CD4-positive, alpha-beta T cell treated with Interleukin-1 beta for 1 hour (primary cell): ENCODE measurements around the gene ASB9.
"Not testable (repeated sequence)": the region's sequence is repeated elsewhere in the genome, so short reads cannot be mapped to it uniquely, and the experiment has no call there.

ENCODE experiments used
- DNase-seq, 2 donors: peaks; one replicate each; pipeline ENCODE4 v3.0.0-alpha.2; 2020 to 2022

Gene ASB9

GRCh38 chrX:15240414-15240813, 29.5 kb downstream of the ASB9 start:
- no peak for DNase-seq

- DNase-seq: no peak
These were observed 33.7 kb downstream of the ASB9 start for GRCh38 chrX:15236146-15236545.

- no peak for DNase-seq
These were observed 34.9 kb downstream of the ASB9 start for GRCh38 chrX:15235001-15235400.

GRCh38 chrX:15233416-15234015, 36.4 kb downstream of the ASB9 start:
- DNase-seq: no peak

- no peak for DNase-seq
These were observed 45.1 kb downstream of the ASB9 start for GRCh38 chrX:15224747-15225146.

GRCh38 chrX:15221321-15221720, 48.6 kb downstream of the ASB9 start:
- no peak for DNase-seq

GRCh38 chrX:15217161-15217560, 52.7 kb downstream of the ASB9 start:
- DNase-seq: no peak

- no peak for DNase-seq
These were observed 53.6 kb downstream of the ASB9 start for GRCh38 chrX:15216280-15216679.

- no peak for DNase-seq
These were observed 54.5 kb downstream of the ASB9 start for GRCh38 chrX:15215366-15215765.

GRCh38 chrX:15214588-15214987, 55.3 kb downstream of the ASB9 start:
- no peak for DNase-seq

GRCh38 chrX:15209096-15209495, 60.8 kb downstream of the ASB9 start:
- no peak for DNase-seq

- DNase-seq: no peak
These were observed 61.9 kb downstream of the ASB9 start for GRCh38 chrX:15207994-15208393.

GRCh38 chrX:15207384-15207783, 62.5 kb downstream of the ASB9 start:
- DNase-seq: no peak

GRCh38 chrX:15206306-15206705, 63.6 kb downstream of the ASB9 start:
- DNase-seq: no peak

- DNase-seq: peak in 1 of 2 donors; percentile 3
These were observed 65.6 kb downstream of the ASB9 start for GRCh38 chrX:15204130-15204751.

- no peak for DNase-seq
These were observed 66.2 kb downstream of the ASB9 start for GRCh38 chrX:15203694-15204093.

GRCh38 chrX:15202454-15203177, 67.3 kb downstream of the ASB9 start:
- DNase-seq: no peak

GRCh38 chrX:15200871-15201270, 69.0 kb downstream of the ASB9 start:
- no peak for DNase-seq

GRCh38 chrX:15198608-15199202, 71.2 kb downstream of the ASB9 start:
- DNase-seq: not testable (repeated sequence)

- no peak for DNase-seq
These were observed 75.7 kb downstream of the ASB9 start for GRCh38 chrX:15194146-15194545.
